Endothelial cell of hepatic sinusoid (primary cell): Measurements from ENCODE around the gene HTATIP2.

ENCODE experiments used
- in situ Hi-C: cut with HindIII; loops from 2 replicates; pipeline ENCODE4 v1.10.0; 2017; ENCODE audit warnings: low sequenced_read_pairs

The HTATIP2 gene

DNA sequence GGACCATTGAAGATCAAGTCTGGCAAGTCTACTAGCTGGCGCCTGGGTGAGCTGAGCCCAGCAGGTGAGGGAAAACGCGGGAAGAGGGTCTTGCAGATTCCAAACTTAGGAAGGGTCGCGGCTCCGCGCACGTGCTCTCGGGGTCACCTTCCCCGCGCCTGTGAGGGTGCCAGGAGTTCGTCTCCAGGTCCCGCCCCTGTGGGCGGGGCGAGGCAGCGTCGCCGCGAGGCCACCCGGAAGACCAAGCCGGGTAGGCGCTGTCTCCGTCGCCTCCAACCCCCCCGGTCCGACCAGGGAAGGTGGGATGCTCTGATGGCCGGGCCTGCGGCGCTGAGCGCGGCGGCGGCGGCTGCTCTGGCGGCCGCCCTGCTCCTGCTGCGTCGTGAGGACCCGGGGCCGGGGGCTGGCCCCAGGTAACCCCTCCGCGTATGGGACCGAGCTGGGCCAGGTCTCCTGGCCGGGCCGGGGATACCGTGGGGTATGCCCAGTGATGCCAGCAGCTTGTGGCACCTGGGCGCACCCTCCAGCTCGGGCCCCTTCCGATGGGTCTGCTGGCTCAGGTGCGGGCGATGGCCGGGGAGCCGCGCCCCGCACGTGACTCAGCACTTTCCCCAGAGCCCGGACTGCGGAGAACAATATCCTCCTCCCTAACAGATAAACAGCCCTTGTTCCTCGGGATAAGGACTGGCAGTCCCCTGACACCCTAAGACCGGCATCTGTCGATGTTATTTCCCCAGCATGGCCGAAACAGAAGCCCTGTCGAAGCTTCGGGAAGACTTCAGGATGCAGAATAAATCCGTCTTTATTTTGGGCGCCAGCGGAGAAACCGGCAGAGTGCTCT is at the start of gene HTATIP2:
TSS of gene HTATIP2 (plus strand) at position 215 of the 841 bp plus-strand sequence. CDS start at position 739, 524 bp downstream.
- in situ Hi-C loops = loop anchor here (25.0 kb wide), 3 partner anchors 101 to 376 kb away; no protein-coding TSS in a partner anchor

DNA sequence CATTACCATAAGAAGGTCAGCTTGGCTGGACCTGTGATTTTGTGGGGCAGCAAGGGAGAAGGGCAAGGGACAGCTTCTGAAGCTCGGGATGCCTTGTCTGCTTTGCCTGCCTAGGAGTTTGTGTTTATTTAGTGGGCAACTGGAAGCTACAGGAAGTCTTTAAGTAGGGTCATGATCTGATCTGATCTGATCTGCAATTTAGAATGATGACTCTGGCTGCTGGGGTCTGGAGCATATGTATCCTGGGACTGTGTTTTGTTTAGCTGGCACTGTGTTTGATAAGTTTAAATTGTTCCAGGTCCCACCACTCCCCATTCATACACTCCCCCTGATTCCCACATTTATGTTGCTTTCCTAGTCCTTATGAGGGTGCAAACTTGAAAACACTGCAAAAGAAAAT is 47.7 kb upstream of the HTATIP2 start:
- in situ Hi-C loops = no loop called here

DNA sequence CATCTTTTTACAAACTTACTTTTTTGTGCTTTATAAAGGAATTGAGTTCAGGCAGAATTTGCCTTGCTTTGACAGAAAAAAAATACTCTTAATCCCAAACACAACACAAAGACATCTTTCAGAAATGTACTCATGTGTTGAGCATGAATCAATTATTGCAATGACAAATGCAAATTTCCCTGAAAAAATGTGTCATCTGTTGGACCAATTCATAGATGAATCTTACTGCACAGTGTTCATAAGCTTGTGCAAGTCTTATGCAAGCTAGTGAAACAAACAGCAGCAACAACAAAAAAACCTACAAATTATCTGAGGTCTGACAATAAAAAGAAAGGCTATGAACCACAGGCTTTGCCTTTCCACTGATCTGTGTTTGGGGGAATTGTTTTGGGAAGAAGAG is 42.3 kb upstream of the HTATIP2 start:
- in situ Hi-C loops = no loop called here

DNA sequence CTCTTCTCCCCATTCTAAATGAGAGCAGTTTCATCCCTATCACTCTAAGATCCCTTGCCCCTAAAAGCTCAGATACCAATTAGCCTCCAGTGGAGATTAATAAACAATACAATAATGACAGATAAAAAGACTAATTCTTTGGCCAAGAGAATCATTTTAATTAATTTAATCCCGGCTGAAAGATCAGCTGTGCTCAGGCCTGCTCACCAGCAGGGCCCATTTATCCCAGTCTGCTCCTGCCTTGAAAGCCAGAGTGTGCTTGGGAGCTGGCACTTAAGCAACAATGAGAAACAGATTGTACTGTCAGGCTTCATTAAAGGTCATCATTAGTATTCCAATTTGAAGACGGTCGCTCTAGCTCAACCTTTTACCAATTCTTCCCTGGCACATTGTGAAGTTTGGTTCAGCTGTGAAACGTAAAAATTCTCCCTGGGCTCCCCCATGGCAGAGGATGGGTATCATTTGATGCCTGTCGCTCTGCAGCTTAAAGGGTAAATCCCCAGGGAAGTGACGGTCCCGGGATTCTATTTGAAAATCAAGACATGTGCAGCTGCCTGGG is 36.1 kb upstream of the HTATIP2 start:
- in situ Hi-C loops = no loop called here

DNA sequence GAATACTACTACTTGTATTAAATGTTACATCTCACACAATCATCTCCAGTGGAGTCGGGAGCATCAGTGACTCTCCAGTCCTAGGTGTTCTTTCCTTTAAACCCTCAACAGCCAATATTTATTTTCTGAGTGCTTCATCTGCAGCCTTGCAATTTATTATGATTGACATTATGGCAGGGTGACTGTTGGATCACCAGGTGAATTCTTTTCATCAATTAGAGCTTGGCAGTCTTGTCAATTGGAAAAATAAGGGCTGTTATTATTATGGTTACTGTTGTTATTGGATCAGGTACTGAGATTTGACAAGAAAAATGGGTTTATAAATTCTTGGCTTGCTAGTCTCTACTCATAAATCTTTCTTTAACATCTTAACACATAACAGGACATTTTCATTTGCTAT is 27.5 kb upstream of the HTATIP2 start:
- in situ Hi-C loops = no loop called here

DNA sequence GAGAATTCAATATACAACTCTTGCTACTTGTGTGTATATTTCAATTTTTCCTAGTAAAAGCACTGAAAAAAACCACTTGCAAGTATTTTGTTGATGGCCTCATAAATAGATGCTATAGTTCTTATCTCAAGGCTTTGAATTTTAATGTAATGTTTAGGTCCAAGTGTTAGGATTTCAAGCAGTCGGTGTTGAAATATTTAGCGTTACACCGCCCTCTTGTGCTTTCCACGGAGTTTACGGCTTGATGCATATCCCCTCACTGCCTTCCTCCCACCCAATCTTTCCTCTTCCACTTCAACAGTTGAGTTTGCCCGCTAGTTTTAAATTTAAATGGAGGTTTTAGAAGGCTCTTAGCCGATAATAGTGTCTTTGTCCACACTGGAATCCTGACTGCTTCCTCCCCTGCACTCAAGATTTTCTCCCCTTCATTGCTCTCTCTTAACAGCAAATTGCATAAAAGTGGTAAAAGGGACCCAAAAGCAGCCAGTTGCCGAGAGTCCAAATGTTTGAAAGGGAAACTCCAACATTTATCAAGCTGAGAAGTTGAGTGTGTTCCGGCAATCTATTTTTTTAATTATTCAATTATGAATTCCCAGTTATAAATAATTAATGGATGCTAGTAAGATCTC is 25.9 kb upstream of the HTATIP2 start:
- in situ Hi-C loops = no loop called here

DNA sequence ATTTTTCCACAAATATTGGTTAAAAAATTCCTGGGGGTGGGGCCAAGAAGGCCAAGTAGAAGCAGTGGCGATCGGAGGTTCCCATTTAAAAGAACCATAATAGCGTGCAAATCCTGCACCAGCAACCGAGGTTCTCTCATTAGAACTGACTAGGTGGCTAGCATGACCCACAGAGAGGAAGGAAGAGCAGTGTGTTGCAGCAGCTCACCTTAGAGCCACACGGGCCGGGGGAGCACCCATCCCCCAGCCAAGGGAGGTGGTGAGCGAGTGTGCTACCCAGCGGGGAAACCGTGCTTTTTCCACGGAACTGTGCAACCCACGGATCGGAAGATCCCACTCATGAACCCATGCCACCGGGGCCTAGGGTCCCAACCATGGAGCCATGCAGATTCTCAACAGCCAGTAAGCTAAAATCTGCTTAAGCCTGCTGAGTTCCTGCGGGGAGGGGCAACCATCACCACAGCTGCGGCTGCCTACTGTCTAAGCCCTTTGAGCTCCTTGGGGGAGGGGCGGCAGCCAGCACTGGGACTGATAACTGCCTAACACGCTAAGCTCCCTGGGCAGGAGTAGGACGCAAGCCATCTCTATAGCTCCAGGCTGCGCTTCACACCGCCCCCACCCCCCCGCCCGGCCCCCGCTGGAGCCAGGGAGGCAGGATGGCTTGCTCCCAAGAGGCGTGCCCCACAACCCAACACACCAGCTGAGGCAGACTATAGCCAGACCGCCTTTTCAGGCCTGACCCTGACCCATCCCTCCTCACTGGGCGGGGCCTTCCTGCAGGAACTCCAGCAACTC is 21.0 kb upstream of the HTATIP2 start:
- in situ Hi-C loops = no loop called here

DNA sequence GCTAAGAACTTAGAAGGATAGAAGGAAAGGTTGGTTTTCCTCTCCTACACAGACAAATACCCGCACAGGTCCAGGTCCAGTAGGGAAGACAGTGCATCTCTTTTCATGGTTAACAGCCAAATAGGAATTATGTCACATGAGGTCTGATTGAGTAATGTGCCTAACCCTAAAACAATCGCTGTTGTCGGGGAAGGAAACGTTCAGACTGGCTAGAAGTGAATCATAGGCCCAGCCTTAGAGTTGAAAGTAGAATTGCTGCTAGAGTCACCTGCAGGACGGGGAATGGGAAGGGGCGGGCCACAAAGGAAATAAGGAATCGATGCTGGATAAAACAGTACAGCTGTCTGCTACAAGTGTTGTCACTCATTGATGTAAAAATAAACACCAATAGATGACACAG is 12.4 kb upstream of the HTATIP2 start:
- in situ Hi-C loops = loop anchor here (25.0 kb wide), 3 partner anchors 89 to 364 kb away; no protein-coding TSS in a partner anchor

DNA sequence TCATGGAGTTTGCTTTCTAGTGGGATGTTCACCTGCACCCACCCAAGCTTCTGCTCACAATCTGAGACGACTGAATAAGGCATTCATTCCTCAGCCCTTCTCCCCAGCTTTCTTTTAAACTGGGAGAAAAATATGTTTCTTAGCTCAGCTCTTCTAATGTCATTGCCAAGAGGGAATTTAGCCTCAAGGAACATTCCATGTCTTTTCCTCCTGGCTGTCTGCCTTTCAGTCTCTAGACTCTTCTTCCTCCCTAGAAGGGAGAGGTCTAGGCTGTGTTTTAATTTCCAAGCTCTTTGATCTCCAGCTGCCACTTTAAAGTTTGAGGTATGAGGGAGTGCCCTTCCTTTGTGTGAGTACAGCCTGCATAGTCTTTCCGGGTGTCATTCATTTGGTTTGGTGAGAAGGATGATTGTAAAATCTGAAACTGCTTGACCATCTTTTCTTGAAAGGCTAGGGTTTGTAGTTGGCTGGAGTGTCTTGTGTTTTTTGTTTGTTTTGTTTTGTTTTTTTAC is 11.7 kb upstream of the HTATIP2 start:
- in situ Hi-C loops = loop anchor here (25.0 kb wide), 3 partner anchors 90 to 365 kb away; no protein-coding TSS in a partner anchor

DNA sequence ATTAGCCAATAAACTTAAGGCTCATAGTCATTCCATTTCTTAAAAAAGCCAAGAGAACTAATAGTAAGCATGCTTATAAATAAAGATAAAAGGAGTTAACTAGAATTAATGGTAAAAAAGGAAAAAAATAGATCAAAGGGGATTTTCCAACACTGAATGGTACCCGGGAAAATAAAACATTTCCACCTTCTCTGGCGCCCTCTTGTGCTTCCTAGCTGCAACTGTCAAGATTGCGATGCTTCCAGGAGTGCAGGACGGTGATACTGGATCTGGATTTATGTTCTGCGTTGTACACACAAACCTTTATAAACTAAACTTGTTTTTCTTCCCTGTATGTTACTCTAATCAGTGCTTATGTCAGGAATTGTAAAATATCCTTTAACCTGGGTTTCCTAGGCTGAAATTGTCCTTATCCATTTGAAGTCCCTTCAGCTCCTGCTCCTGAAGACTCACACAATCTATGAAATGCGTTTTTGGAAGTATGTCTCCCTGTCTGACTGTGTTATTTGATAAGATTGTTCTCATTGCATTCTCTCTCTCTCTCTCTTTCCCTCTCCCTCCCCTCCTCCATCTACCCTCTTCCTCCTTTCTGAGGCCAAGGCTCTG is 9.6 kb upstream of the HTATIP2 start:
- in situ Hi-C loops = loop anchor here (25.0 kb wide), 3 partner anchors 92 to 367 kb away; no protein-coding TSS in a partner anchor

DNA sequence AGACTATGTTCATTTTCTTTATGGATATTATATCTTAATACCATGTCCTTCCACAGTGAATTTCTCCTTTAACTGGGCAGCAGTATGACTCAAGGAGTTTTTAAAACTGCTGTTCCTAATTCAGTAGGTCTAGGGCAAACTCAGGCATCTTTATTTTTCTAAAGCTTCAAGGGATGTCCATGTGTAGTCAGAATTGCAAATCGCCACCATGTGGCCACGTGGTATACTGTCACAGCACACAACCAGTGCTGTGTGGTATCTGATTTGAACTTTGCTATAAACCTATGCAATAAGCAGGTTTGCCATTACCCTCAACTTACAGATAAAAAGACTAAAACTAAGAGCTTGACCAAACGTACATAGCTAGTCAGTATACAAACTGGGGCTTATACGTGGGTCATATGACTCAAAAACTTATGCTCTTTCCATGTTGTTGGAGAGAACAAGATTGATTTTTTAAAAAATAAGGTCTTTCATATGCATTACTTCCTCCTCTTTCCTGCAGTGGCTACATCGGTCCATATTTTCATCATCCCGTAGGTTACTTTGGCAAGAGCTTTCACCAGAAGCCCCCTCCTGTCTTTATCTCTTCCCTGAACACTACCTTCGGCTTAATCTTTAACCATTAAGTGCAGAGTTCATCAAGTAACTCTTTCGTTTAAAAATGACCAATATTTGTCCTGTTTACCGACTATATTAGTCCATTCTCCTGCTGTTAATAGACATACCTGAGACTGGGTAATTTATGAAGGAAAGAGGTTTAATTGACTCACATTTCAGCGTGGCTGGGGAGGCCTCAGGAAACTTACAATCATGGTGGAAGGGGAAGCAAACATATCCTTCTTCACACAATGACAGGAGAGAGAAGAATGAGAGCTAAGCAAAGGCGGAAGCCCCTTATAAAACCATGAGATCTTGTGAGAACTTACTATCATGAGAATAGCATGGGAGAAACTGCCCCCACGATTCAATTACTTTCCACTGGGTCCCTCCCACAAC is 8.0 kb upstream of the HTATIP2 start:
- in situ Hi-C loops = loop anchor here (25.0 kb wide), 3 partner anchors 93 to 368 kb away; no protein-coding TSS in a partner anchor

DNA sequence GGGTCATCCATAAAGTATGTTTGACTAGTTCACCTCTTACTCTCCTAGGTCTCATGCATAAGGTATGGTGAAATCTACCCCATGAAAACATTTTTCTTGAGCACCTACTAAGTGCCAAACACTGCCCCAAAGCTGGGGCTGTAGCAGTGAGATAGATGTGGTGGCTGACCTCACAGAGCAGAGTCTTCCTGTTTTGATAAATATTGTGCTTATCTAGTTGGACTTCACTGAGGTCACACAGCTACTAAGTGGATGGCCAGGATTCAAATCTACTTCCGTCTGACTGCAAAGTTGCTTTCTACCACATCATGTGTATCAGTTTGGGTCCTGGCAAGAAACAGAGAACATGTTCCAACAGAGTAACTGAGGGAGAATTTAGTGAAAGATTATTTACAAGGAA is 6.4 kb upstream of the HTATIP2 start:
- in situ Hi-C loops = loop anchor here (25.0 kb wide), 3 partner anchors 95 to 370 kb away; no protein-coding TSS in a partner anchor

DNA sequence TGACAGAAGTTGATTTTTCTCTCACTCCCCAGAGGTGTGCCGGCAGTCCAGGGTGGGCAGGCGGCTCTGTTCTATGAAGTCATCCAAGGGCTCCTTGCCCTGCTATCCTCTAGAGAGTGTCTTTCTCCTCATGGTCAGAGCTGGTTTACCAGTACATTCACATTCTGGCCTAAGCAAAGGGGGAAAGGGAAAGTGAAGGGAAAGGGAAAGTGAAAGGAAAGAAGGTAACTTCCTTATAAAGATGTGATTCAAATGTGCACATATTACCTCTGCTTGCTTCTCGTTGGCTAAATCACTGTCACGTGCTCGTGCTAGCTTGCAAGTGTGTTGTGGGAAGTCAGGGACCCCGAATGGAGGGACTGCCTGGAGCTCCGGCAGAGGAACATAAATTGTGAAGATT is 2.9 kb upstream of the HTATIP2 start:
- in situ Hi-C loops = loop anchor here (25.0 kb wide), 3 partner anchors 98 to 373 kb away; no protein-coding TSS in a partner anchor

DNA sequence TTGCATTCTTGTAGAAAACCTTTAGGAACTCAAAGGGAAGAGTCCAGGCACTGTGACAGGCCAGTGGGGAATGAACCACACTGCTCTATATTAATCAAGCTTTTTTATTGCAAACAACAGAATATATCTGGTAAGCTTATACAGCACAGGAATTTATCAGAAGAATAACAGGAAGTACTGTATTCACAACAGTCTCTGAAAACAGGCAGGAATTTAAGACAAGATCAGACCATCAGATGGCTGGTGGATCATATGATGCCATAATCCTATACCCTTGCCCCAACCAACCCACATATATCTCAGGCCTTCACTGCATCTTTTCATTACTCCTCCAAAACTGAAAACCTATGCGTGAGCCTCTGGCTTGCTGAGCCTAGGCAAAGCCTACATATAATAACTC is 1.0 kb upstream of the HTATIP2 start:
- in situ Hi-C loops = loop anchor here (25.0 kb wide), 3 partner anchors 100 to 375 kb away; no protein-coding TSS in a partner anchor

DNA sequence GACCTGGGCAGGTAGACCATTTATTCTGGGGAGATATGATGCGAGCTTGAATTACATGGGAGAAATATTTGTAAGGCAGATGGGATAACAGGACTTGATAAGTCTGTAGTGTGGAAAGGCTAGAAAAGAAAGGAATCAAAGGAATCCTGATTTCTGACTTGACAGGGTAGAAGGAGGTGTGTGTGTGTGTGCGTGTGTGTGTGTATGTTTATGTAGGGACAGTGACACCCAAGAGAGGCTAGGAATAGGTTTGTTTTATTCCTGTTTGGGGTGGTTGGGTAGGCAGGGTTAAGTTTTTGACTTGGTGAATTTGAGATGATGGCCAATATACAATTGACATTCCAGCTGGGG is 390 bp upstream of the HTATIP2 start:
- in situ Hi-C loops = loop anchor here (25.0 kb wide), 3 partner anchors 101 to 376 kb away; no protein-coding TSS in a partner anchor

DNA sequence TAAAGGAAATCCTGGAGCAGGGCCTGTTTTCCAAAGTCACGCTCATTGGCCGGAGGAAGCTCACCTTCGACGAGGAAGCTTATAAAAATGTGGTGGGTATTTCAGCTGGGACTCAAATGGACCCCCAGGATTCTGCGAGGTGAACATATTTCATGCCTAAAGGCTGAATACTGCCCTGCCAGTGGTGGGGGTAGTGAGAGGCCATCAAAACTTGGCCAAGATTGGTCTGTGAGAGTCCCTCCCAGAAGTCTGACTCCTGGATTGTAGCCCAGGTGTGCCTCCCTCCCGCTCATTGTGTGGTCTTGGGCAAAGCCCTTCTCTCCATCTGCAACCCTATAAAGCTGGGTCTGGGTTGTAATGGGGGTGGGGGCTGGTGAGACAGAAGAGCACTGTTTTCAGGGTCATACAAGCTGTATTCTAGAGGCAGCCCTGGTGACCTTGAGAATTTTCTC is 853 bp downstream of the HTATIP2 start:
- in situ Hi-C loops = loop anchor here (25.0 kb wide), 3 partner anchors 102 to 377 kb away; no protein-coding TSS in a partner anchor

DNA sequence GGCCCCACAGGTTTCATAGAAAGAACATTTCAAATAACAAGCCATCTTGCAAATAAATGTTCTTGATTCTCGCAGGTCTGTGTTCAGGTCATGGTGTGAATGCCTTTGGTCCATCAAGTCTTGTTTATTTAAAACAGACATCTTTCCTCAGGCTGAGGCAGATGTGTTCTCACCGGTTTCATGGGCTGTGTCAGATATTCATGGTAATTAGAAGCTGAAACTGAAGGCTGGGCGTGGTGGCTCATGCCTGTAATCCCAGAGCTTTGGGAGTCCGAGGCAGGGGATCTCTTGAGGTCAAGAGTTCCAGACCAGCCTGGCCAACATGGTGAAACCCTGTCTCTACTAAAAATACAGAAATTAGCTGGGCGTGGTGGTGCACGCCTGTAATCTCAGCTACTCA is 2.0 kb downstream of the HTATIP2 start:
- in situ Hi-C loops = loop anchor here (25.0 kb wide), 3 partner anchors 103 to 378 kb away; no protein-coding TSS in a partner anchor

DNA sequence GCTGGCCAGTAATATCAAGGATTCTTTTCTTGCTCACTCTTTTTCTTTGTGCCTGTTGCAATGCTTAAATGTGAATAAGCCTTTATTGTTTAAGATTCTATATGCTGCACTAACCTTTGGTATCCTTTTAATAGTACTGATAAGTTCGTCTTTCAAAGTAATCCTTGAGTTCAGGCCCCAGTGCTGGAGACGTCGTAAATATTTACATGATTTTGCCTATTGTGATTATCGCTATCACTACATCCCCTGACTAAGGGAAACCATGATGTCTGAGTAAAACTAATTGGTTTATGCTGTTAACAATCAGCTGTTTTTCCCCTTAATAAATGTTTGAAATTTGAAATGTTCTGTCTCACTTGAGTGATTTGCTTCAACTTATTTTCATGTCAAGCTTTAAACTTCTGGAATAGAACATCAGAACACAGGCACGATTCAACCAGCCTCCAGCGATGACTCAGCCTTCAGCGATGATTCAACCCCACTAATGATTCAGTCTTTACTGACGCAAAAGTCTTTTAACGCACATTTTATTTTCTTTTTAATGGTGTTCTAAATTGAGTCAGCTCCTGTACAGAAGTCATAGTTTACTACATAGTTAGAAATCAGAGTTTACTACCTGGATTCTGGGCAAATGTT is 3.9 kb downstream of the HTATIP2 start:
- in situ Hi-C loops = loop anchor here (25.0 kb wide), 3 partner anchors 105 to 380 kb away; no protein-coding TSS in a partner anchor
